Measurements from ENCODE around the gene SYK.

SYK gene

GRCh38 chr9:90906316-90907055 lies 104.9 kb downstream of the SYK start:
- no peaks in the 10 kb centered on the region for H3K9me3 Mint-ChIP-seq
- ATAC-seq: no peak
- H3K27me3 Mint-ChIP-seq: no peaks in the 10 kb centered on the region
- H3K4me3 Mint-ChIP-seq: no peak overlapping the region
- DNase-seq: no peak
- no peak overlapping the region for H3K27ac Mint-ChIP-seq
- no peaks in the 10 kb centered on the region for H3K4me1 Mint-ChIP-seq

GRCh38 chr9:90907056-90907445 lies 105.4 kb downstream of the SYK start:
- Mint-ChIP-seq H3K4me1 (no peaks in the 10 kb centered on the region), H3K27me3 (no peaks in the 10 kb centered on the region), H3K27ac (no peak overlapping the region), H3K9me3 (no peaks in the 10 kb centered on the region), H3K4me3 (no peak overlapping the region)
- ATAC-seq (no peak), DNase-seq (no peak)

GRCh38 chr9:90907790-90908189 lies 106.2 kb downstream of the SYK start:
- no peaks in the 10 kb centered on the region for H3K27me3 Mint-ChIP-seq
- no peaks in the 10 kb centered on the region for H3K9me3 Mint-ChIP-seq
- no peak for DNase-seq
- H3K4me1 Mint-ChIP-seq: no peaks in the 10 kb centered on the region
- H3K27ac Mint-ChIP-seq: no peak overlapping the region
- no peak for ATAC-seq
- no peak overlapping the region for H3K4me3 Mint-ChIP-seq

GRCh38 chr9:90909225-90909624 lies 107.6 kb downstream of the SYK start:
- no peak overlapping the region for H3K4me3 Mint-ChIP-seq
- H3K4me1 Mint-ChIP-seq: no peaks in the 10 kb centered on the region
- H3K27ac Mint-ChIP-seq: no peak overlapping the region
- no peak for DNase-seq
- no peaks in the 10 kb centered on the region for H3K27me3 Mint-ChIP-seq
- no peak for ATAC-seq
- no peaks in the 10 kb centered on the region for H3K9me3 Mint-ChIP-seq

GRCh38 chr9:90909747-90910283 lies 108.2 kb downstream of the SYK start:
- H3K4me3 Mint-ChIP-seq: no peak overlapping the region
- DNase-seq (no peak), ATAC-seq (no peak)
- no peaks in the 10 kb centered on the region for H3K9me3 Mint-ChIP-seq
- no peaks in the 10 kb centered on the region for H3K27me3 Mint-ChIP-seq
- H3K4me1 Mint-ChIP-seq: peaks cover 4% of the 10 kb centered on the region
- H3K27ac Mint-ChIP-seq: no peak overlapping the region

- Mint-ChIP-seq H3K9me3 (no peaks in the 10 kb centered on the region), H3K27me3 (no peaks in the 10 kb centered on the region), H3K4me3 (no peak overlapping the region), H3K27ac (no peak overlapping the region), H3K4me1 (peaks cover 5% of the 10 kb centered on the region)
- DNase-seq (no peak), ATAC-seq (no peak)
Measured at GRCh38 chr9:90914196-90914595, 112.6 kb downstream of the SYK start.

GRCh38 chr9:90914868-90915483 lies 113.4 kb downstream of the SYK start:
- H3K4me3 Mint-ChIP-seq: no peak overlapping the region
- H3K27ac Mint-ChIP-seq: no peak overlapping the region
- no peaks in the 10 kb centered on the region for H3K27me3 Mint-ChIP-seq
- H3K9me3 Mint-ChIP-seq: no peaks in the 10 kb centered on the region
- H3K4me1 Mint-ChIP-seq: peaks cover 5% of the 10 kb centered on the region
- DNase-seq (peak; percentile 66 to 68), ATAC-seq (peak; percentile 90)

GRCh38 chr9:90915693-90916092 lies 114.1 kb downstream of the SYK start:
- peak in 1 of 2 donors; percentile 33 for DNase-seq
- ATAC-seq: no peak
- Mint-ChIP-seq H3K27me3 (no peaks in the 10 kb centered on the region), H3K27ac (no peak overlapping the region), H3K4me1 (peaks cover 5% of the 10 kb centered on the region), H3K9me3 (no peaks in the 10 kb centered on the region), H3K4me3 (no peak overlapping the region)

GRCh38 chr9:90916147-90916734 lies 114.6 kb downstream of the SYK start:
- H3K4me1 Mint-ChIP-seq: peaks cover 5% of the 10 kb centered on the region
- no peaks in the 10 kb centered on the region for H3K27me3 Mint-ChIP-seq
- no peak overlapping the region for H3K4me3 Mint-ChIP-seq
- no peaks in the 10 kb centered on the region for H3K9me3 Mint-ChIP-seq
- peak overlapping the region in 1 of 2 donors; percentile 7 for H3K27ac Mint-ChIP-seq
- ATAC-seq (no peak), DNase-seq (no peak)

- H3K4me3 Mint-ChIP-seq: no peak overlapping the region
- H3K9me3 Mint-ChIP-seq: no peaks in the 10 kb centered on the region
- peaks cover 1% of the 10 kb centered on the region for H3K4me1 Mint-ChIP-seq
- DNase-seq (no peak), ATAC-seq (no peak)
- H3K27me3 Mint-ChIP-seq: peaks cover 14% of the 10 kb centered on the region
- H3K27ac Mint-ChIP-seq: peak overlapping the region in 1 of 2 donors; percentile 60
Measured at GRCh38 chr9:90919883-90920282, 118.3 kb downstream of the SYK start.

GRCh38 chr9:90921104-90921503 lies 119.5 kb downstream of the SYK start:
- Mint-ChIP-seq H3K4me1 (no peaks in the 10 kb centered on the region), H3K27me3 (peaks cover 14% of the 10 kb centered on the region), H3K9me3 (no peaks in the 10 kb centered on the region), H3K4me3 (no peak overlapping the region), H3K27ac (no peak overlapping the region)
- no peak for DNase-seq
- ATAC-seq: no peak

- Mint-ChIP-seq H3K4me3 (no peak overlapping the region), H3K27me3 (peaks cover 14% of the 10 kb centered on the region), H3K9me3 (no peaks in the 10 kb centered on the region), H3K27ac (peak overlapping the region in 1 of 2 donors; percentile 8), H3K4me1 (no peaks in the 10 kb centered on the region)
- ATAC-seq (no peak), DNase-seq (no peak)
Measured at GRCh38 chr9:90921969-90922368, 120.3 kb downstream of the SYK start.

- no peak overlapping the region for H3K4me3 Mint-ChIP-seq
- H3K4me1 Mint-ChIP-seq: no peaks in the 10 kb centered on the region
- no peaks in the 10 kb centered on the region for H3K9me3 Mint-ChIP-seq
- H3K27ac Mint-ChIP-seq: no peak overlapping the region
- H3K27me3 Mint-ChIP-seq: peaks cover 14% of the 10 kb centered on the region
- DNase-seq: no peak
- no peak for ATAC-seq
Measured at GRCh38 chr9:90925581-90926257, 124.1 kb downstream of the SYK start.

GRCh38 chr9:90926936-90927335 lies 125.3 kb downstream of the SYK start:
- DNase-seq (no peak), ATAC-seq (no peak)
- Mint-ChIP-seq H3K4me3 (no peak overlapping the region), H3K4me1 (no peaks in the 10 kb centered on the region), H3K9me3 (no peaks in the 10 kb centered on the region), H3K27ac (no peak overlapping the region), H3K27me3 (peaks cover 24% of the 10 kb centered on the region)

- Mint-ChIP-seq H3K4me1 (no peaks in the 10 kb centered on the region), H3K4me3 (no peak overlapping the region), H3K27me3 (peaks cover 26% of the 10 kb centered on the region), H3K9me3 (no peaks in the 10 kb centered on the region), H3K27ac (no peak overlapping the region)
- DNase-seq (no peak), ATAC-seq (no peak)
Measured at GRCh38 chr9:90927496-90927895, 125.9 kb downstream of the SYK start.

GRCh38 chr9:90929626-90930025 lies 128.0 kb downstream of the SYK start:
- no peaks in the 10 kb centered on the region for H3K9me3 Mint-ChIP-seq
- H3K27me3 Mint-ChIP-seq: peaks cover 26% of the 10 kb centered on the region
- ATAC-seq (no peak), DNase-seq (no peak)
- H3K27ac Mint-ChIP-seq: no peak overlapping the region
- H3K4me1 Mint-ChIP-seq: peaks cover under 1% of the 10 kb centered on the region
- no peak overlapping the region for H3K4me3 Mint-ChIP-seq

Data from stimulated activated naive CD8-positive, alpha-beta T cell treated with anti-CD3 and anti-CD28 coated beads, Interleukin-15, amount 100 ng/mL, for 72 hours (primary cell).